WI38 (cell line): ENCODE measurements around the gene CARD16.

Source experiments
- H3K4me3 ChIP-seq: 2 replicates; pipeline ENCODE4 v1.5.1; 2011; ENCODE audit warnings: low read depth, mild to moderate bottlenecking, control low read depth, low read length
- CTCF ChIP-seq: IDR thresholded peaks from 2 replicates; pipeline ENCODE4 v1.5.1; 2012; ENCODE audit warnings: low read depth, mild to moderate bottlenecking, control low read depth, low read length

CARD16 gene

GRCh38 chr11:105024394-105024793 lies 20.7 kb downstream of the CARD16 start:
- H3K4me3 ChIP-seq: no peak overlapping the region
- no peak for TF ChIP-seq CTCF

- no peak within 1 kb of the TSS for H3K4me3 ChIP-seq
- TF ChIP-seq CTCF: no peak
These were observed 22.1 kb downstream of the CARD16 start, which contains the start of gene CASP5 for GRCh38 chr11:105023003-105023402. Gene CASP5 (minus strand): TSS chr11:105023168. CDS start chr11:105023136, 32 bp downstream.

GRCh38 chr11:105022527-105022926 lies 22.6 kb downstream of the CARD16 start:
- no peak for TF ChIP-seq CTCF

GRCh38 chr11:105007463-105007862 lies 37.7 kb downstream of the CARD16 start:
- no peak for TF ChIP-seq CTCF
- no peak overlapping the region for H3K4me3 ChIP-seq

More at GRCh38 chr11:105022527-105022926, 22.6 kb downstream of the CARD16 start:
- H3K4me3 ChIP-seq: no peak overlapping the region

- no peak for TF ChIP-seq CTCF
- H3K4me3 ChIP-seq: no peak overlapping the region
These were observed 39.7 kb downstream of the CARD16 start for GRCh38 chr11:105005451-105005845.

GRCh38 chr11:105004021-105004420 lies 41.1 kb downstream of the CARD16 start:
- TF ChIP-seq CTCF: no peak
- H3K4me3 ChIP-seq: no peak overlapping the region

GRCh38 chr11:105003151-105003550 lies 42.0 kb downstream of the CARD16 start:
- H3K4me3 ChIP-seq: no peak overlapping the region
- no peak for TF ChIP-seq CTCF
